Measurements from ENCODE around the gene SORCS2. TPM values are rescaled to one million over a fixed set of nuclear protein-coding genes. Genes with fewer than 3 reads are reported as not detected.

Gene SORCS2
- total RNA-seq, 4 donors from 2014 or later, result 0.19 to 0.85 (median 0.66) TPM

GRCh38 chr4:7530932-7531639 is 338.7 kb downstream of the SORCS2 start:
- TF ChIP-seq CTCF (IDR thresholded peaks at IDR 0.05; ENCODE audit: low read depth), result no peak

DNA sequence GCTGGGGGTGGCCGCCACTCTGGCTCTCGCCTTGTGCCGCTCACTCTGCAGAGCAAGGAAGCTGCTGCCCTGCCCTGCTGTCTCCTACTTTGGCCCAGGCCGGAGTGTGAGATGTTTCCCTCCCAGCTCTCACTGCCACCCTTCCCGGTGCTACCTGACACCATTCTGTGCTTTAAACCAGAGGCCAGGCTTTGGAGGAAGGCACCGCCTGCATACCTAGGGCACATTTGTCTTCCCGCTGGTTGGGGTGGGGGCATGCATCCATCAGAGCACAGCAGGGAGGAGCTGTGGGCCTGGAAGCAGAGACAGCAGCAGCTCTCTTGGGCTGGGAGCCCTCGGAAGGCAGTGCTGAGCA is 339.3 kb downstream of the SORCS2 start:
- no peak for TF ChIP-seq CTCF (IDR thresholded peaks at IDR 0.05; ENCODE audit: low read depth)

DNA sequence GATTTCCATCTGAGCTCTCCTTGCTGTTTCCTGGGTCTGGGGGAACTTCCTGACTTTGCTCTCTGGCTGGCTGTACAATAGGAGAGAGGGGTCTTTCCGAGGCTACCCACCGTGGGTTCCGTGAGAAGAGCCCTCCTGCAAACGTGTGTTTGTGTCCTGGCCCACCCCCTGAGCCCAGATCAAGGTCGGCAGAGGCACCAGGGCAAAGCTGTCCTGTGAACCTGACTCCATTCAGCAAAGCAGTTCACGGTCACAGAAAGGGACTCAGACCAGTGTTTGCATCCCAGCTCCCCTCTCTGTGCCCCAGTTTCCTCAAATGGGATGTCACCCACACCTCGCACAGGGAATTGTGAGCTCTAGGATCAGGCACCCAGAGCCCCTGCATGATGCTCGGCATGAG is 339.7 kb downstream of the SORCS2 start:
- no peak for TF ChIP-seq CTCF (IDR thresholded peaks at IDR 0.05; ENCODE audit: low read depth)

GRCh38 chr4:7533267-7533666 is 340.9 kb downstream of the SORCS2 start:
- TF ChIP-seq CTCF (IDR thresholded peaks at IDR 0.05; ENCODE audit: low read depth), result no peak

DNA sequence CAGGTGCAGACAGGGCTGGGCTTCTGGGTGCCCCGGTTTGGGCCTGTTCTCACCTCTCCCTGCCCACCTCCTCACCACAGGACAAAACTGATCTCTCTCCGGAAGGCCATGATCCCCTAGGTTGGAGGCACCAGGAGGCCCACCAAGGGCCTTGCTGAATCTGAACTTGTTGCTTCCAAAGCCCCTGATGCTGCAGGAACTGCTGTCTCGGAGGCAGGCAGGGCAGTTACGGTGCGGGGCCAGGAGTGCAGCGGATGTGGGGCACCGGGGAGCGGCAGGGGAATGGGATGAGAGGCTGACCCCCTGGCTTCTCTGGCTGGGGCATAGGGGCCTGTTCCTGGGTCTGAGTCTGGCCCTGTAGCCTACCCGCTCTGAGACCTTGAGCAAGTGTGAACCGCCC is 342.8 kb downstream of the SORCS2 start:
- TF ChIP-seq CTCF (IDR thresholded peaks at IDR 0.05; ENCODE audit: low read depth), result no peak

DNA sequence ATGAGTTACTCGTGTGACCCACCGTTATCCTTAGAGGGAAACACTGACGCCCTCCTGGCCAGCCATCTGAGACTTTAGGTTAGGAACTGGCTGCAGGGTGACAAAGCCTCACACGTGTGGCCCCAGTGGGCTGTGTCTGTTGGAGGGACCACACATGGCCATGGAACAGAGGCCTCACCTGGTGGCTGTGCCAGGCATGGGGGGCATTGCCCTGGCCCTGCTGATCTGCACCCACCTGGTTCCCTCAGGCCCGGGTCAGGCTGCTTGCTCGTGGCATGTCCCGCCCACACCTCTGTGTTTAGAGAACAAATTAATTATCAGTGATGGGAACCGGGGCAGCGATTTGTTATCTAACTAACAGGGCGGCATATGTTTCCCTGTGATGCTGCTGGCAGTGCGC is 343.3 kb downstream of the SORCS2 start:
- no peak for TF ChIP-seq CTCF (IDR thresholded peaks at IDR 0.05; ENCODE audit: low read depth)

DNA sequence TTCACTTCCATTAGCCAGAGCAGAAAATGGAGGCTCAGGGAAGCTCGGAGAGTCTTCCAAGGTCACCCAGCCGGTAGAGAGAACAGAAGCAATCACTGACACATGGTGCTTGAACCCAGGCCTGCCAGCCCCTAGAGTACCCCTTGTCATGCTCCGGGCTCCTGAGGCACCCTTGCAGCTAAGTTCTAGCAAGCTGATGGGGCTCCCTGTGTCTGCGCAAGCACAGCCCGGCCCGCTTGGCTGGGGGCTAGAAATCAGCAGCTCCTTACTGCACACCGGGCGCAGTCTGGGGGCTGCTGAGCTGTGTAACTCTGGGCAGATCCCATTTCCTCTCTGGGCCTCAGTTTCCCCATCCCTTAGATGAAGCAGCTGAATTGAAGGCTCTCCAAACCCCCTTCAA is 344.5 kb downstream of the SORCS2 start:
- TF ChIP-seq CTCF (IDR thresholded peaks at IDR 0.05; ENCODE audit: low read depth), result no peak
